Astrocyte of the spinal cord (primary cell): ENCODE results near the gene UGT1A4.
"Not testable (repeated sequence)": the region's sequence is repeated elsewhere in the genome, so short reads cannot be mapped to it uniquely, and the experiment has no call there.

Experiments
- DNase-seq: peaks from one replicate; pipeline ENCODE4 v3.0.0; 2011; ENCODE audit warnings: low read depth, low spot score
- H3K4me3 ChIP-seq: 2 replicates; pipeline ENCODE4 v1.5.1; 2011; ENCODE audit warnings: low read depth, mild to moderate bottlenecking, low read length, moderate library complexity
- CTCF ChIP-seq: IDR thresholded peaks from 2 replicates; pipeline ENCODE4 v1.5.1; 2012; ENCODE audit warnings: low read depth, mild to moderate bottlenecking, low read length, inconsistent platforms
- in situ Hi-C: cut with HindIII; loops from 2 replicates; pipeline ENCODE4 v1.10.0; 2017; ENCODE audit warnings: low sequenced_read_pairs

Gene UGT1A4

GRCh38 chr2:233693963-233694362, 24.6 kb upstream of the UGT1A4 start:
- in situ Hi-C loops, result no loop called here

GRCh38 chr2:233698740-233699139, 19.8 kb upstream of the UGT1A4 start:
- no peak for TF ChIP-seq CTCF
- in situ Hi-C loops, result no loop called here
- H3K4me3 ChIP-seq, result no peak overlapping the region
- no peak for DNase-seq

More at GRCh38 chr2:233693963-233694362, 24.6 kb upstream of the UGT1A4 start:
- DNase-seq, result no peak
- no peak for TF ChIP-seq CTCF
- H3K4me3 ChIP-seq, result no peak overlapping the region

- in situ Hi-C loops, result no loop called here
- no peak for DNase-seq
- no peak overlapping the region for H3K4me3 ChIP-seq
- TF ChIP-seq CTCF, result no peak
Observed at GRCh38 chr2:233699424-233700027, 19.0 kb upstream of the UGT1A4 start.

- in situ Hi-C loops, result no loop called here
- H3K4me3 ChIP-seq, result no peak overlapping the region
- peak; percentile 57 for DNase-seq
- TF ChIP-seq CTCF, result no peak
Observed at GRCh38 chr2:233700028-233700635, 18.4 kb upstream of the UGT1A4 start.

- in situ Hi-C loops, DNase-seq: not testable (repeated sequence)
Observed at GRCh38 chr2:233700842-233701241, 17.7 kb upstream of the UGT1A4 start.

GRCh38 chr2:233702238-233702637, 16.3 kb upstream of the UGT1A4 start:
- no peak for TF ChIP-seq CTCF
- H3K4me3 ChIP-seq, result no peak overlapping the region
- in situ Hi-C loops, result no loop called here
- DNase-seq, result no peak

More at GRCh38 chr2:233700842-233701241, 17.7 kb upstream of the UGT1A4 start:
- not testable (repeated sequence) for H3K4me3 ChIP-seq

- no peak for DNase-seq
- no peak for TF ChIP-seq CTCF
- no peak overlapping the region for H3K4me3 ChIP-seq
- in situ Hi-C loops, result no loop called here
Observed at GRCh38 chr2:233705911-233706506, 12.5 kb upstream of the UGT1A4 start.
